Measurements from ENCODE around the gene UQCRHL. TPM values are rescaled to one million over a fixed set of nuclear protein-coding genes. Genes with fewer than 3 reads are reported as not detected.

Gene UQCRHL
- total and polyA plus RNA-seq, 10 of the 15 experiments (the other 5 are each of a cell fraction or from before 2014, with no cell fraction given), result 1.4 to 17.3 (median 5.7) TPM

- 0 out of 2 replicates have a peak, but pooled peaks have one; percentile 10 for TF ChIP-seq JUNB (IDR thresholded peaks at IDR 0.05)
- no peak for TF ChIP-seq NR2C1 (IDR thresholded peaks at IDR 0.05)
- TF ChIP-seq, protein P1, sequence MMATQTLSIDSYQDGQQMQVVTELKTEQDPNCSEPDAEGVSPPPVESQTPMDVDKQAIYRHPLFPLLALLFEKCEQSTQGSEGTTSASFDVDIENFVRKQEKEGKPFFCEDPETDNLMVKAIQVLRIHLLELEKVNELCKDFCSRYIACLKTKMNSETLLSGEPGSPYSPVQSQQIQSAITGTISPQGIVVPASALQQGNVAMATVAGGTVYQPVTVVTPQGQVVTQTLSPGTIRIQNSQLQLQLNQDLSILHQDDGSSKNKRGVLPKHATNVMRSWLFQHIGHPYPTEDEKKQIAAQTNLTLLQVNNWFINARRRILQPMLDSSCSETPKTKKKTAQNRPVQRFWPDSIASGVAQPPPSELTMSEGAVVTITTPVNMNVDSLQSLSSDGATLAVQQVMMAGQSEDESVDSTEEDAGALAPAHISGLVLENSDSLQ (IDR thresholded peaks at IDR 0.05), result peak; percentile 68
- no peak for TF ChIP-seq CHD4 (IDR thresholded peaks at IDR 0.05)
- no peak for TF ChIP-seq GABPA (IDR thresholded peaks at IDR 0.05; ENCODE audit: low read depth)
- no peak for TF ChIP-seq TCF12 (IDR thresholded peaks at IDR 0.05; ENCODE audit: low read depth, low read length)
- peak; percentile 41 to 42; a peak in 1 of 4 replicates for TF ChIP-seq BHLHE40 (IDR thresholded peaks at IDR 0.05; ENCODE audit: borderline replicate concordance in 1 of 2, low read depth in 2 of 2, low read length in 1 of 2)
- TF ChIP-seq PML (IDR thresholded peaks at IDR 0.05; ENCODE audit: low read length), result no peak
- no peak for TF ChIP-seq CHD1 (IDR thresholded peaks at IDR 0.05; ENCODE audit: low read depth, low read length)
- no peak for TF ChIP-seq CBFB (IDR thresholded peaks at IDR 0.05; ENCODE audit: low read depth)
- TF ChIP-seq BCL11A (IDR thresholded peaks at IDR 0.05; ENCODE audit: low read depth, low read length), result no peak
- TF ChIP-seq IKZF2 (IDR thresholded peaks at IDR 0.05), result no peak
Measured at GRCh38 chr1:15843826-15844572, 36.5 kb upstream of the UQCRHL start (continued).

DNA sequence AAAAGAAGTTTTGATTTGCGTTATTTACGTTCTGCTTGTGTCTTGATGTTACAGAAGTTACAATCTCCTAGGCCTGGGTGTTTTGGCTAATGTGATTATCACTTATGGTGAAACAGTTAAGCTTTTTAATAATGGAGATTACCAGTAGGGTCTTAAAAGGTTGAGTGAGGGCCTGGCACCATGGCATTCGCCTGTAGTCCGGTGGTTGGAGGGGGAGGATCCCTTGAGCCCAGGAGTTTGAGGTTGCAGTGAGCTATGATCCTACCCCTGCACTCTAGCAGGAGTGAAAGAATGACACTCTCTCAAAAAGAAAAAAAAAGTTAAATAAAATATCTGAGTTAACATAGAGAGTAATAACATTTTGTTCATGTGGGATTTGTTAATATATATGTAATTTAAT lies 31.3 kb upstream of the UQCRHL start:
- Histone ChIP-seq H3K36me3 (ENCODE audit: control insufficient read depth in 2 of 2, insufficient read depth in 2 of 2, low read length in 1 of 2) (no peaks in the 10 kb centered on the region), H3K27ac (ENCODE audit: control insufficient read depth, insufficient read depth) (no peak overlapping the region), H4K20me1 (ENCODE audit: control insufficient read depth, insufficient read depth) (no peaks in the 10 kb centered on the region), H3K4me2 (ENCODE audit: control insufficient read depth, insufficient read depth) (no peak overlapping the region), H3K9ac (ENCODE audit: control insufficient read depth, insufficient read depth, low read length) (no peak overlapping the region), H3K27me3 (replicated peaks in 1 of 2; ENCODE audit: control insufficient read depth in 2 of 2, insufficient read depth in 2 of 2, low read length in 1 of 2) (no peaks in the 10 kb centered on the region), H3K4me1 (ENCODE audit: control insufficient read depth, insufficient read depth, low read length) (peaks cover 14% of the 10 kb centered on the region), H3K9me3 (replicated peaks; ENCODE audit: control insufficient read depth, insufficient read depth, low read length) (no peaks in the 10 kb centered on the region), H3K4me3 (no peak overlapping the region), H3K79me2 (ENCODE audit: control insufficient read depth, insufficient read depth, low read length) (peaks cover 12% of the 10 kb centered on the region), H2AFZ (ENCODE audit: control insufficient read depth, low read depth, low read length) (no peak overlapping the region)
- DNase-seq (ENCODE audit: low read depth, low spot score) (no peak), ATAC-seq (no peak), FAIRE-seq (no peak)
- ChIA-PET POLR2A (interaction anchor here (0.6 to 4.0 kb wide), 5 partner anchors 7 to 113 kb away, joined by 3 to 44 read pairs (median 5); partner anchors contain the start of gene SPEN), RAD21 (ENCODE audit: unreplicated experiment) (interaction anchor here (0.8 to 4.0 kb wide), 3 partner anchors 10 to 44 kb away, joined by 3 to 31 read pairs (median 4); partner anchors contain the start of gene SPEN), CTCF (interaction anchor here (0.9 kb wide), 1 partner anchor 111 kb away, joined by 3 read pairs; no protein-coding TSS in a partner anchor), SMC1A (ENCODE audit: uncharacterized antibody, unreplicated experiment) (interaction anchor here (1.8 to 3.3 kb wide), 3 partner anchors 8 to 136 kb away, joined by 6 to 27 read pairs (median 13); partner anchors contain the start of genes SPEN and ZBTB17)
- no TSS peak for BruUV-seq (replicated peaks)
- 96% methylated on average over 4 of the region's 4 CpGs for WGBS (ENCODE audit: insufficient coverage, insufficient replicate concordance, low lambda C conversion rate, missing lambda C conversion rate)
- intact Hi-C loops (cut with micrococcal nuclease; ENCODE audit: unreplicated experiment) (no loop called here), in situ Hi-C loops (cut with MboI) (no loop called here)
- TF ChIP-seq MYB (IDR thresholded peaks at IDR 0.05; ENCODE audit: borderline replicate concordance, low read depth, low read length) (no peak), SMAD5 (IDR thresholded peaks at IDR 0.05; ENCODE audit: low read depth) (no peak), NFIC (IDR thresholded peaks at IDR 0.05; ENCODE audit: low read depth, low read length) (no peak), CHD4 (IDR thresholded peaks at IDR 0.05) (no peak), PAX5 (IDR thresholded peaks at IDR 0.05; ENCODE audit: borderline replicate concordance, low read depth, low read length) (no peak), SUPT20H (IDR thresholded peaks at IDR 0.05; ENCODE audit: borderline replicate concordance, control insufficient read depth, low read depth, low read length) (no peak), ZBED1 (IDR thresholded peaks at IDR 0.05; ENCODE audit: borderline replicate concordance) (no peak), EED (IDR thresholded peaks at IDR 0.05; ENCODE audit: low read depth) (no peak), MTA3 (IDR thresholded peaks at IDR 0.05; ENCODE audit: borderline replicate concordance, low read length) (no peak), CBFB (IDR thresholded peaks at IDR 0.05; ENCODE audit: low read depth) (no peak), NR2C1 (IDR thresholded peaks at IDR 0.05) (no peak), FOS (IDR thresholded peaks at IDR 0.05; ENCODE audit: borderline replicate concordance, extremely low read depth, insufficient read length) (no peak), HDAC6 (IDR thresholded peaks at IDR 0.05; ENCODE audit: unreplicated experiment) (no peak), CHD1 (IDR thresholded peaks at IDR 0.05; ENCODE audit: low read depth, low read length) (no peak), TCF7 (IDR thresholded peaks at IDR 0.05; ENCODE audit: borderline replicate concordance) (no peak), STAT1 (conservative IDR thresholded peaks at IDR 0.05) (no peak), NRF1 (conservative IDR thresholded peaks at IDR 0.05; ENCODE audit: low read depth, low read length) (no peak), ZNF24 (IDR thresholded peaks at IDR 0.05) (no peak)
